IMR-90 (cell line): ENCODE data around the gene DCAF6. TPM values are rescaled to one million over a fixed set of nuclear protein-coding genes. Genes with fewer than 3 reads are reported as not detected.

ENCODE experiments used
- ATAC-seq: fragments of 200-7000 bp; cut with Tn5 transposase; 2 replicates; pipeline ENCODE4 v1.9.1; 2020; ENCODE audit warnings: low read depth, mild to moderate bottlenecking, moderate library complexity
- BruUV-seq: library from RNA; stranded (reverse); fragments of 400-500 nt; replicated peaks from 2 replicates; lab custom pipeline; 2021; lab: Mats Ljungman, UMichigan
- CTCF ChIA-PET: fragments of 300-600 bp; formaldehyde crosslinking; extraction: SDS; loops from one replicate; lab custom pipeline; 2021; ENCODE audit warnings: antibody characterized with exemption; lab: Yijun Ruan, JAX
- POLR2A ChIA-PET: fragments of 300-600 bp; sonication (Branson Sonifier 250); formaldehyde crosslinking; loops from one replicate; lab custom pipeline; 2022; ENCODE audit warnings: antibody characterized with exemption; ENCODE audit not compliant: unreplicated experiment; lab: Charles Lee
- DNase-seq: peaks from one replicate; pipeline ENCODE4 v3.0.0; 2013
- H2AFZ ChIP-seq: replicated peaks from 2 replicates; pipeline ENCODE3; 2013; ENCODE audit warnings: low read length, mild to moderate bottlenecking; ENCODE audit not compliant: poor library complexity
- H2AK5ac ChIP-seq: 2 replicates; pipeline ENCODE4 v1.6.1; 2013; ENCODE audit warnings: low read depth, low read length, inconsistent platforms
- H2AK9ac ChIP-seq: replicated peaks from 2 replicates; pipeline ENCODE3; 2013; ENCODE audit warnings: mild to moderate bottlenecking, low read depth, low read length, moderate library complexity; ENCODE audit not compliant: poor library complexity
- H2BK120ac ChIP-seq: 2 replicates; pipeline ENCODE4 v1.6.1; 2013; ENCODE audit warnings: low read depth, low read length, inconsistent platforms
- H2BK15ac ChIP-seq: 3 replicates; pipeline ENCODE4 v1.6.1; 2013; ENCODE audit warnings: low read depth, low read length, inconsistent platforms
- H2BK20ac ChIP-seq: 2 replicates; pipeline ENCODE4 v1.6.1; 2013; ENCODE audit warnings: low read depth, mild to moderate bottlenecking, inconsistent platforms, low read length, moderate library complexity
- H2BK5ac ChIP-seq: 2 replicates; pipeline ENCODE4 v1.6.1; 2013; ENCODE audit warnings: mild to moderate bottlenecking, low read depth, low read length, inconsistent platforms; ENCODE audit not compliant: poor library complexity, severe bottlenecking
- H3K14ac ChIP-seq: replicated peaks from 2 replicates; pipeline ENCODE4 v1.6.1; 2013; ENCODE audit warnings: low read depth, low read length, inconsistent platforms
- H3K18ac ChIP-seq: 2 replicates; pipeline ENCODE4 v1.6.1; 2013; ENCODE audit warnings: low read depth, low read length, control low read depth
- H3K23ac ChIP-seq: 2 replicates; pipeline ENCODE4 v1.6.1; 2013; ENCODE audit warnings: low read depth, low read length, inconsistent platforms
- H3K27ac ChIP-seq: 2 replicates; pipeline ENCODE4 v1.5.1; 2013; ENCODE audit warnings: mild to moderate bottlenecking, control low read depth, low read length; ENCODE audit not compliant: insufficient read depth
- H3K27me3 ChIP-seq: 2 replicates; pipeline ENCODE4 v1.6.1; 2013; ENCODE audit warnings: low read length; ENCODE audit not compliant: control insufficient read depth, insufficient read depth
- H3K36me3 ChIP-seq: 2 replicates; pipeline ENCODE4 v1.6.1; 2013; ENCODE audit warnings: low read length, mixed read lengths; ENCODE audit not compliant: control insufficient read depth, insufficient read depth
- H3K4ac ChIP-seq: 2 replicates; pipeline ENCODE4 v1.6.1; 2013; ENCODE audit warnings: low read depth, low read length, inconsistent platforms
- H3K4me1 ChIP-seq: 2 replicates; pipeline ENCODE4 v1.6.1; 2013; ENCODE audit warnings: low read length, mixed read lengths; ENCODE audit not compliant: control insufficient read depth, insufficient read depth
- H3K4me2 ChIP-seq: 2 replicates; pipeline ENCODE4 v1.6.1; 2013; ENCODE audit warnings: low read depth, mild to moderate bottlenecking, control low read depth, low read length, moderate library complexity
- H3K4me3 ChIP-seq: 2 replicates; pipeline ENCODE4 v1.5.1; 2013; ENCODE audit warnings: low read depth, mild to moderate bottlenecking, control low read depth, low read length, moderate library complexity; ENCODE audit not compliant: insufficient read depth
- H3K56ac ChIP-seq: 2 replicates; pipeline ENCODE4 v1.6.1; 2013; ENCODE audit warnings: low read length, inconsistent platforms; ENCODE audit not compliant: insufficient read depth; ENCODE audit errors: extremely low read depth
- H3K79me1 ChIP-seq, 2 experiments: 2 replicates each; pipeline ENCODE4 v1.6.1; 2013; ENCODE audit warnings: low read length in 2 of 2, inconsistent platforms in 1 of 2, low read depth in 1 of 2
- H3K9ac ChIP-seq: 2 replicates; pipeline ENCODE4 v1.6.1; 2013; ENCODE audit warnings: low read depth, low read length, control low read depth
- H3K9me1 ChIP-seq: 2 replicates; pipeline ENCODE4 v1.6.1; 2013; ENCODE audit warnings: low read length, inconsistent platforms; ENCODE audit not compliant: insufficient read depth
- H3K9me3 ChIP-seq: 2 replicates; pipeline ENCODE4 v1.6.1; 2013; ENCODE audit warnings: low read length; ENCODE audit not compliant: control insufficient read depth, insufficient read depth
- H4K20me1 ChIP-seq: 2 replicates; pipeline ENCODE4 v1.6.1; 2013; ENCODE audit warnings: low read length, inconsistent platforms; ENCODE audit not compliant: insufficient read depth
- H4K5ac ChIP-seq: 2 replicates; pipeline ENCODE4 v1.6.1; 2013; ENCODE audit warnings: mild to moderate bottlenecking, low read depth, low read length, control low read depth
- H4K8ac ChIP-seq, 2 experiments: 2 replicates each; pipeline ENCODE4 v1.6.1; 2013; ENCODE audit warnings: low read depth in 2 of 2, low read length in 2 of 2, control low read depth in 1 of 2, inconsistent platforms in 1 of 2
- H4K91ac ChIP-seq: 2 replicates; pipeline ENCODE4 v1.6.1; 2013; ENCODE audit warnings: low read depth, low read length, inconsistent platforms; ENCODE audit not compliant: insufficient read depth
- BHLHE40 ChIP-seq: fragments of 150-350 bp; IDR thresholded peaks from 2 replicates; pipeline ENCODE4 v1.6.1; 2016; ENCODE audit warnings: mild to moderate bottlenecking, low read depth, low read length
- CEBPB ChIP-seq: IDR thresholded peaks from 2 replicates; pipeline ENCODE4 v1.6.1; 2012; ENCODE audit warnings: low read depth, low read length, improper control_type of control experiment
- CTCF ChIP-seq: conservative IDR thresholded peaks from 2 replicates; pipeline ENCODE4 v1.5.1; 2012; ENCODE audit warnings: mild to moderate bottlenecking, low read depth, low read length, improper control_type of control experiment
- MAZ ChIP-seq: IDR thresholded peaks from 2 replicates; pipeline ENCODE4 v1.6.1; 2012; ENCODE audit warnings: low read depth, mild to moderate bottlenecking, low read length, improper control_type of control experiment, moderate library complexity, borderline replicate concordance
- MXI1 ChIP-seq: IDR thresholded peaks from 2 replicates; pipeline ENCODE4 v1.6.1; 2012; ENCODE audit warnings: low read depth, mild to moderate bottlenecking, low read length, moderate library complexity, borderline replicate concordance
- POLR2A ChIP-seq: IDR thresholded peaks from 2 replicates; pipeline ENCODE4 v1.6.1; 2012; ENCODE audit warnings: mild to moderate bottlenecking, low read depth, low read length
- RFX5 ChIP-seq: IDR thresholded peaks from 2 replicates; pipeline ENCODE4 v1.8.0; 2012; ENCODE audit warnings: low read depth, mild to moderate bottlenecking, low read length, moderate library complexity
- SMC3 ChIP-seq: fragments of 150-350 bp; IDR thresholded peaks from 2 replicates; pipeline ENCODE4 v1.6.1; 2016; ENCODE audit warnings: low read depth, mild to moderate bottlenecking, antibody characterized with exemption, low read length, moderate library complexity
- USF2 ChIP-seq: fragments of 150-350 bp; IDR thresholded peaks from 2 replicates; pipeline ENCODE4 v1.6.1; 2017; ENCODE audit warnings: mild to moderate bottlenecking, antibody characterized with exemption, low read length, low read depth
- WGBS, 2 experiments: methylation state at CpG; one replicate each; pipeline versions ENCODE4 v1.1.5 to v1.1.7; 2013; ENCODE audit warnings: missing lambda C conversion rate in 2 of 2; ENCODE audit not compliant: insufficient read length in 1 of 2; ENCODE audit errors: extremely low coverage in 2 of 2; 5-methylcytosine and 5-hydroxymethylcytosine counted together
- dilution Hi-C: fragments of 300-500 bp; cut with HindIII; formaldehyde crosslinking; loops from one replicate; pipeline ENCODE4 v1.14.3; 2018; ENCODE audit warnings: low sequenced_read_pairs; ENCODE audit not compliant: unreplicated experiment
- in situ Hi-C: fragments of 300-500 bp; cut with MboI; formaldehyde crosslinking; loops from 3 replicates; pipeline ENCODE4 v1.14.3; 2019; ENCODE audit warnings: low sequenced_read_pairs, inconsistent platforms, mixed read lengths
- intact Hi-C: fragments of 100-400 bp; cut with micrococcal nuclease; formaldehyde crosslinking; loops from 2 replicates; pipeline ENCODE4 v1.10.0; 2022
- polyA plus RNA-seq, 3 experiments: library from polyadenylated mRNA; depleted of rRNA; stranded (reverse); fragments of >200 nt; gene quantifications; 2 replicates each; pipeline ENCODE4 v1.2.3, GENCODE V29; 2012; ENCODE audit warnings: low replicate concordance in 1 of 3
- total RNA-seq: library from RNA; depleted of rRNA; stranded (reverse); fragments of >200 nt; gene quantifications from 2 replicates; pipeline ENCODE4 v1.2.3, GENCODE V29; 2012

Gene DCAF6
- total and polyA plus RNA-seq, 2 of the 4 experiments (the other 2 are of a cell fraction): 60.4 to 88.7 TPM

GRCh38 chr1:167913895-167914496 is 22.5 kb upstream of the DCAF6 start, which contains the start of gene ADCY10:
Gene ADCY10 (minus strand): TSS chr1:167914134. CDS start chr1:167905140, 8,994 bp downstream.
- Histone ChIP-seq H4K20me1 (no peaks in the 10 kb centered on the region), H2BK15ac (no peak within 1 kb of the TSS), H4K91ac (no peak within 1 kb of the TSS), H3K36me3 (peaks cover 8% of the 10 kb centered on the region), H3K56ac (no peak within 1 kb of the TSS), H3K14ac (no peak within 1 kb of the TSS), H3K27ac (no peak within 1 kb of the TSS), H4K8ac (no peak within 1 kb of the TSS), H3K4me3 (no peak within 1 kb of the TSS), H3K4me2 (no peak within 1 kb of the TSS), H2AFZ (no peak within 1 kb of the TSS), H2BK20ac (no peak within 1 kb of the TSS), H4K5ac (no peak within 1 kb of the TSS), H2AK5ac (no peak within 1 kb of the TSS), H3K9me1 (0 out of 2 replicates have a peak, but pooled peaks cover 3% of the 10 kb centered on the region), H3K9ac (no peak within 1 kb of the TSS), H3K4me1 (no peaks in the 10 kb centered on the region; the same call in 1 of the 2 replicates), H2BK120ac (no peak within 1 kb of the TSS), H3K18ac (no peak within 1 kb of the TSS), H3K4ac (no peak within 1 kb of the TSS), H3K79me1 (peaks cover 0 to under 1% of the 10 kb centered on the region in 2 experiments; a peak in 2 of 4 replicates), H3K27me3 (no peaks in the 10 kb centered on the region), H2AK9ac (no peak within 1 kb of the TSS), H2BK5ac (no peak within 1 kb of the TSS), H3K23ac (no peak within 1 kb of the TSS), H3K9me3 (peaks cover 4% of the 10 kb centered on the region; the same call in 1 of the 2 replicates)
- 93% methylated on average over 3 of the region's 9 CpGs; no CpG with 5 or more reads in 1 of the 2 experiments for WGBS, 2 experiments
- intact Hi-C loops: no loop called here
- ATAC-seq (no peak), DNase-seq (no peak)
- dilution Hi-C loops: no loop called here
- POLR2A ChIA-PET: no interaction called here
- TF ChIP-seq RFX5 (no peak), CTCF (no peak), USF2 (no peak), MXI1 (no peak), MAZ (no peak), CEBPB (no peak), SMC3 (no peak), BHLHE40 (no peak), POLR2A (no peak)
- in situ Hi-C loops: no loop called here
- CTCF ChIA-PET: interaction anchor here (0.6 to 1.4 kb wide), 4 partner anchors 9 to 84 kb away, joined by 3 to 5 read pairs (median 4); no protein-coding TSS in a partner anchor
- no TSS peak for BruUV-seq
